HepG2 (cell line): ENCODE data around the gene PPP2R5E. TPM values are rescaled to one million over a fixed set of nuclear protein-coding genes. Genes with fewer than 3 reads are reported as not detected.

Source experiments
- AGO2 ChIP-seq: fragments of 200-400 bp; formaldehyde crosslinking; optimal IDR thresholded peaks from 2 replicates; pipeline ENCODE3; 2017; ENCODE audit warnings: mild to moderate bottlenecking, low read depth, low read length, moderate library complexity
- BRCA1 ChIP-seq: sonication (generic); formaldehyde crosslinking; IDR thresholded peaks from 2 replicates; pipeline ENCODE4 v1.4.0; 2020; ENCODE audit warnings: missing genetic modification reagents
- CREB1 ChIP-seq, 2 experiments: fragments of 450-650 bp in 1 of 2; IDR thresholded peaks; 2 replicates each; pipeline ENCODE4 v1.6.1; 2016 to 2017; ENCODE audit warnings: control low read depth in 1 of 2, mild to moderate bottlenecking in 1 of 2, missing compliant biosample characterization in 1 of 2, missing genetic modification characterization in 1 of 2
- ELF3 ChIP-seq: IDR thresholded peaks from 2 replicates; pipeline ENCODE4 v1.6.1; 2016; ENCODE audit warnings: missing genetic modification reagents, missing compliant biosample characterization
- ETS1 ChIP-seq: sonication (generic); formaldehyde crosslinking; IDR thresholded peaks from 2 replicates; pipeline ENCODE4 v1.4.0; 2020; ENCODE audit warnings: missing genetic modification reagents
- GTF2F1 ChIP-seq: fragments of 150-350 bp; IDR thresholded peaks from 2 replicates; pipeline ENCODE4 v1.6.1; 2014; ENCODE audit warnings: low read length
- IRF1 ChIP-seq: sonication (generic); formaldehyde crosslinking; IDR thresholded peaks from 2 replicates; pipeline ENCODE4 v1.4.0; 2020; ENCODE audit warnings: low read depth, mild to moderate bottlenecking, missing genetic modification reagents
- MBNL3 ChIP-seq: fragments of 250-450 bp; sonication (Bioruptor Pico); conservative IDR thresholded peaks from 2 replicates; pipeline ENCODE4 v1.8.0; 2022; ENCODE audit warnings: mild to moderate bottlenecking, inconsistent platforms
- MED1 ChIP-seq: sonication (generic); formaldehyde crosslinking; IDR thresholded peaks from 2 replicates; pipeline ENCODE4 v1.4.0; 2020; ENCODE audit warnings: missing genetic modification reagents
- NCOA2 ChIP-seq: sonication (generic); formaldehyde crosslinking; IDR thresholded peaks from 2 replicates; pipeline ENCODE4 v1.8.0; 2022; ENCODE audit warnings: inconsistent platforms
- NCOR1 ChIP-seq: fragments of 200-600 bp; sonication (generic); IDR thresholded peaks from 2 replicates; pipeline ENCODE4 v1.7.0; 2017; ENCODE audit warnings: antibody characterized with exemption, low read length, borderline replicate concordance
- POLR2AphosphoS2 ChIP-seq: IDR thresholded peaks from 2 replicates; pipeline ENCODE4 v1.6.1; 2011; ENCODE audit warnings: low read depth, low read length, improper control_type of control experiment
- PRMT3 ChIP-seq: sonication (generic); formaldehyde crosslinking; IDR thresholded peaks from 2 replicates; pipeline ENCODE4 v1.8.1; 2022; ENCODE audit warnings: low read depth, mild to moderate bottlenecking, moderate library complexity, missing genetic modification reagents, borderline replicate concordance
- RORA ChIP-seq: sonication (generic); formaldehyde crosslinking; IDR thresholded peaks from 2 replicates; pipeline ENCODE4 v1.5.0; 2020; ENCODE audit warnings: mild to moderate bottlenecking, missing genetic modification reagents, moderate library complexity
- SOX13 ChIP-seq, 3 experiments: fragments of 450-650 bp in 1 of 3; sonication (generic) in 1 of 3; formaldehyde crosslinking in 1 of 3; IDR thresholded peaks in 2 of 3; conservative IDR thresholded peaks in 1 of 3; 2 replicates each; pipeline versions ENCODE4 v1.5.0 to v1.6.1; 2016 to 2020; ENCODE audit warnings: antibody characterized with exemption in 1 of 3, mild to moderate bottlenecking in 1 of 3, missing compliant biosample characterization in 1 of 3, missing genetic modification reagents in 1 of 3, moderate library complexity in 1 of 3
- TEAD3 ChIP-seq: optimal IDR thresholded peaks from 2 replicates; pipeline ENCODE3; 2016; ENCODE audit warnings: borderline replicate concordance
- THAP7 ChIP-seq: sonication (generic); formaldehyde crosslinking; IDR thresholded peaks from 2 replicates; pipeline ENCODE4 v1.8.1; 2023; ENCODE audit warnings: mild to moderate bottlenecking, missing genetic modification reagents
- ZMYM2 ChIP-seq: sonication (generic); formaldehyde crosslinking; IDR thresholded peaks from 2 replicates; pipeline ENCODE4 v1.8.0; 2022; ENCODE audit warnings: mild to moderate bottlenecking, missing genetic modification reagents
- ZNF12 ChIP-seq: sonication (generic); formaldehyde crosslinking; IDR thresholded peaks from 2 replicates; pipeline ENCODE4 v1.5.0; 2020; ENCODE audit warnings: missing genetic modification reagents
- ZNF121 ChIP-seq: sonication (generic); formaldehyde crosslinking; IDR thresholded peaks from 2 replicates; pipeline ENCODE4 v1.5.0; 2020; ENCODE audit warnings: mild to moderate bottlenecking, missing genetic modification reagents
- ZNF180 ChIP-seq: sonication (generic); formaldehyde crosslinking; IDR thresholded peaks from 2 replicates; pipeline ENCODE4 v1.4.0; 2020; ENCODE audit warnings: low read depth, missing genetic modification reagents, borderline replicate concordance
- ZNF280B ChIP-seq: sonication (generic); formaldehyde crosslinking; IDR thresholded peaks from 2 replicates; pipeline ENCODE4 v1.5.0; 2020; ENCODE audit warnings: missing genetic modification reagents, mild to moderate bottlenecking, borderline replicate concordance
- ZNF367 ChIP-seq: sonication (generic); formaldehyde crosslinking; IDR thresholded peaks from 2 replicates; pipeline ENCODE4 v1.4.0; 2020; ENCODE audit warnings: missing genetic modification reagents, borderline replicate concordance
- ZNF724P ChIP-seq: sonication (generic); formaldehyde crosslinking; IDR thresholded peaks from 2 replicates; pipeline ENCODE4 v1.8.0; 2022; ENCODE audit warnings: missing genetic modification reagents, borderline replicate concordance
- ZNF777 ChIP-seq: sonication (generic); formaldehyde crosslinking; IDR thresholded peaks from 2 replicates; pipeline ENCODE4 v1.4.0; 2020; ENCODE audit warnings: missing genetic modification reagents
- ZNF780A ChIP-seq: sonication (generic); formaldehyde crosslinking; IDR thresholded peaks from 2 replicates; pipeline ENCODE4 v1.8.0; 2022; ENCODE audit warnings: mild to moderate bottlenecking, missing genetic modification reagents, moderate library complexity
- ZSCAN25 ChIP-seq: sonication (generic); formaldehyde crosslinking; IDR thresholded peaks from 2 replicates; pipeline ENCODE4 v1.8.0; 2022; ENCODE audit warnings: mild to moderate bottlenecking, missing genetic modification reagents
- polyA plus RNA-seq, 8 experiments: library from polyadenylated mRNA; depleted of rRNA in 3 of 8; stranded (reverse) in 7 of 8; unstranded in 1 of 8; fragments of >200 nt; fragmentation: Illumina TruSeq in 4 of 8; extraction: Trizol in 4 of 8; gene quantifications; 2 replicates each; pipeline versions ENCODE4 v1.2.1 to v1.2.3, GENCODE V29; 2011 to 2016; ENCODE audit warnings: low read depth in 4 of 8, missing spikeins in 1 of 8, mixed read lengths in 1 of 8; ENCODE audit not compliant: insufficient read depth in 1 of 8
- total RNA-seq, 5 experiments: library from RNA; depleted of rRNA; stranded (reverse); fragments of >200 nt; fragmentation: Illumina TruSeq; extraction: Trizol; gene quantifications; 2 replicates each; pipeline ENCODE4 v1.2.3, GENCODE V29; 2016; ENCODE audit warnings: low read depth in 1 of 5

Gene PPP2R5E
- total and polyA plus RNA-seq, 2 of the 13 experiments (the other 11 are each of a cell fraction or from before 2014, with no cell fraction given) = 8.9 to 11.0 TPM

GRCh38 chr14:63457498-63457897, 85.7 kb downstream of the PPP2R5E start (continued):
- TF ChIP-seq ZNF280B (no peak), PRMT3 (CRISPR knock-in tag) (no peak), NCOR1 (peak; percentile 36; the same call in 1 of the 2 replicates), ETS1 (CRISPR knock-in tag) (no peak), ZSCAN25 (CRISPR knock-in tag) (no peak), ELF3 (CRISPR knock-in tag) (no peak), MBNL3 (CRISPR knock-in tag) (no peak), SOX13 (IDR thresholded peaks at IDR 0.05) (no peak), SOX13 (CRISPR knock-in tag; conservative IDR thresholded peaks at IDR 0.05 in 1 of 2, IDR thresholded peaks at IDR 0.05 in 1 of 2) (peak in 1 of 2 experiments; percentile 89; a peak in 2 of 4 replicates), GTF2F1 (no peak), ZMYM2 (CRISPR knock-in tag) (no peak), TEAD3 (CRISPR knock-in tag) (peak; percentile 28), RORA (no peak), ZNF12 (no peak), CREB1 (IDR thresholded peaks at IDR 0.05) (no peak), CREB1 (CRISPR knock-in tag; IDR thresholded peaks at IDR 0.05) (peak; percentile 61; the same call in 1 of the 2 replicates), ZNF367 (CRISPR knock-in tag) (no peak), IRF1 (CRISPR knock-in tag) (no peak), BRCA1 (no peak), POLR2AphosphoS2 (no peak), ZNF777 (no peak), AGO2 (no peak), ZNF724P (CRISPR knock-in tag) (no peak), ZNF180 (CRISPR knock-in tag) (no peak), ZNF780A (CRISPR knock-in tag) (no peak), NCOA2 (CRISPR knock-in tag) (0 out of 2 replicates have a peak, but pooled peaks have one; percentile 23), ZNF121 (no peak), THAP7 (no peak), MED1 (CRISPR knock-in tag) (peak; percentile 59)
